ACHN (cell line): Measurements from ENCODE around the gene MYO9B.

ENCODE experiments used
- DNase-seq: peaks from one replicate; pipeline ENCODE4 v3.0.0-alpha.2; 2015
- in situ Hi-C: cut with HindIII; loops from 2 replicates; pipeline ENCODE4 v1.10.0; 2017; ENCODE audit warnings: low sequenced_read_pairs, low pct_ligation_motif_present, low pct_unique_long_range_greater_than_20kb

Gene MYO9B

DNA sequence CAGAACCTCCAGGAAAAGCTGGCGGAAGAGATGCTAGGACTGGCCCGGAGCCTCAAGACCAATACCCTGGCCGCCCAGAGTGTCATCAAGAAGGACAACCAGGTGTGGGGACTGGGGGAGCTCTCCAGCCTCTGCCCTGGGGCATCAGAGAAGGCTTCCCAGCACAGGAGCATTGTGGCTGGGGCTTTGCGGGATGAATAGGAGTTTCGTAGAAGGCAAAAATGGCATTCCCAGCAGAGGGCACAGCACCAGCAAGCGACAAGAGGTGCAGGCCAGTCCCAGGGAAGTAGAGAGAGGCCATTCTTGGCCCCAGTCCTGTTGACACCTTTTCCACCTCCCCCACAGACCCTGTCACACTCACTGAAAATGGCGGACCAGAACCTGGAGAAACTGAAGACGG lies 143.7 kb downstream of the MYO9B start:
- DNase-seq = no peak
- in situ Hi-C loops = no loop called here

DNA sequence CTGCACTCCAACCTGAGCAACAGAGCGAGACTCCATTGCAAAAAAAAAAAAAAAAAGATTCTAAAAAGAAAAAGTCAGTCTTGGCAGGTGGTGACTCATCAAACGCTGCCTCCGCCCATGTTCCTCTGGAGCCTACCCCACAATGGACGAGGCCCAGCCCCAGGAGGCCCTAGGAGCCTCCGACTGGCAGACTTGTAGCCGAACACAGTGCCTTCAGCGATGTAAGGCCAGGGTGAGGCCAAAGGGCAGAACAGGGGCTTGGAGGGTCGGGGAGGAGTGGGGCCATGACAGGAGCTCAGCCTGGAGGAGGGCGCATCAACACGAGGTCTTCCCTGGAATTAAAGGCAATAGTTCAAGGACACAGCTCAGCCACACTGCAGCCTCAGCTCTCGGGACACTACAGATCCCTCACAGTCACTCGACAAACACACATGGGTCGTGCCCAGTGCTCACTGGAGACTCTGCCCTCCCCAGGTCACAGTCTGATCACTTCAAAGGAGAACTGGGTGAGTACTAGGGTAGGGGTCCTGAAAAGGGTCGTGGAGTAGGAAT lies 144.7 kb downstream of the MYO9B start:
- peak; percentile 30 for DNase-seq
- in situ Hi-C loops = no loop called here

DNA sequence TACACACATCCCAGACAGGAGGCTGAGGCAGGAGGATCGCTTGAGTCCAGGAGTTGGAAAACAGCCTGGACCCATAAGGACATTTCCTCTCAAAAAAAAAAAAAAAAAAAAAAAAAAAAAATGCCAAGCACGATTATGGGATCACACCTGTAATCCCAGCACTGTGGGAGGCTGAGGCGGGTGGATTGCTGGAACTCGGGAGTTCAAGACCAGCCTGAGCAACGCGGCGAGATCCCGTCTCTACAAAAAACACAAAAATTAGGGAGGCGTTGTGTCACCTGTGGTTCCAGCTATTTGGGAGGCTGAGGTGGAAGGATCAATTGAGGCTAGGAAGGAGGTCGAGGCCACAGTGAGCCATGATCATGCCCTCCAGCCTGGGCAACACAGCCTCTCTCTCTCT lies 149.5 kb downstream of the MYO9B start:
- in situ Hi-C loops = no loop called here
- DNase-seq = no peak

DNA sequence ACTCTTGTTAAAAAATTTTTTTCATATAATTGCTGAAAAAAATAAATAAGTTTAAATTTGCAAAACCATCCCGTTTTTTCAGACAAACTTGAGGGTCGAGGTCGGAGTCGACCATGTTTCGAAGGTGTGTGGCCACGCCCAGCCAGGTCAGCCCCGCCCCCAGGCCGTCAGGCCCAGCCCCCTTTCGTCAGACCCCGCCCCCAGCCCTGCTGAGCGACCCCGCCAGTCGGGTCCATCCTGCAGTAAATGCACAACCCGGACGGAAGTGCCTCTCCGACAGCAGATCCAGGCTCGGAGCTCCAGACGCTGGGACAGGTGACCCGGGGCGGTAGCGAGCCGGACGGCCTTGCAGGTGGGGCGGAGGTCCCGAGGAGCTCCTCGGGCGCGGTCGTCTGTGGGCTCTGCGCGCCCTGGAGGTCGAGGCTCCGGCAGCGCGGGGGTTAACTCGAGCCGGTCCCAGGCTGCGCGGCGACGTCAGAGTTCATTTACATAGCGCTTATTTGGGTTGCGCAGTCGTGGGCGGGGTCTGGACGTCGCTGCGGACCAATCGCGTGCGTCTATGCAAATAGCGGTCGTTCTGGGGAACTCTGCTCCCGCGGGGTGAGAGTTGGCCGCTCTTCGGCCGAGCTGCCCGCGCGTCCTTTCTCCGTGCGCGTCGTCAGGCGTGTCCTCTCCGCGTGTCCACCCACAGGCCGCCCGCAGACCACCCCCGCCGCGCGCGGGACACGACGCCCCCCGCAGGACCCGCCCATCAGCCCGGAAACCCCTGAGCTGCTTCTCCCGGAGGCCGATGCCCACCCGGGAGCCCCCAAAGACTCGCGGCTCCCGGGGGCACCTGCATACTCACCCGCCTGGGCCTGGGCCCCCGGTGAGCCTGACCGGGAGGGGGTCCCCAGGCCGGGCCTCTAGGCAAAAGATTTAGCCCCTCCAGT lies 150.7 kb downstream of the MYO9B start, which contains the start of gene OCEL1:
Gene OCEL1 (plus strand): TSS at position 225 of the 932 bp plus-strand sequence. CDS start 22 bp downstream, at position 247.
- DNase-seq = peak; percentile 96
- in situ Hi-C loops = no loop called here

DNA sequence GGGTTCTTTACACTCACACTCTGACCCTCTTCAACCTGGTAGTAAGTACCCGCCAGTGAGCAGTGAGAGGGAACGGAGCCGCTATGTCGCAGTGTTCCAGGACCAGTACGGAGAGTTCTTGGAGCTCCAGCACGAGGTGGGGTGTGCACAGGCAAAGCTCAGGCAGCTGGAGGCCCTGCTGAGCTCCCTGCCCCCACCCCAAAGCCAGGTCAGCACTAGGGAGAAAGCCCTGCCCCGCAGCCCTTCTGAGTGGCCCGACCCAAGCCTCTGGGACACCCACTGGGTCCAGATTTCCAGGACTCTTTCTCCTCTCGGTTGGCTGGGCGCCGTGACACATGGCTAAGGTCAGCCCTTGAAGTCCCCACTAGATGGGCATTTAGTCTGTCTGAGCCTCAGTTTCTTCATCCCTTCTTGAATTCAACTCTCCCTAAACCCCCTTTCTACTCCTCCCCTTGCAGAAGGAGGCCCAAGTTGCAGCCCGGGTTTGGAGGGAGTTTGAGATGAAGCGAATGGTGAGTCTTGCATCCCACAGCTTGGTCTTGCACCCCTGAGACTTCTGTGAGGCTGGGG lies 152.3 kb downstream of the MYO9B start:
- no peak for DNase-seq
- in situ Hi-C loops = no loop called here

DNA sequence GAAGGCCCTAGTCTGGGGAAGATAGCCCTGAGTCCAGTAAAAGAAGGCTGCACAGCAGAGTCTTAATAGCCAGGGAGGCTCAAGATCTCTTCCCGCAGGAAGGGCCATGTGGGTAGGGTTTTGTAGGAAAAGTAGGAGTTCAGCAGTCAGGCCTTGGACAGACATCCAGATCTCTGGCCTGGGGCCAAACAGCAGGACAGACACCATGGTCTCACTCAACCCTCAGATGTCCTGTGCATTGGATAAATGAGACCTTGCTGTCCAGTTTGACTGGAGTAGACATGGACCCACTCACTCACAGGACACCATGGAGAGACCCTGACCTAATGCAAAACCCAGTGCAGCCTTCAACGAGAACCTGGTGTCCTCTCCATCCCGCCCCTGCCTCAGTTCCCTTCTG lies 154.3 kb downstream of the MYO9B start:
- DNase-seq = no peak
- in situ Hi-C loops = no loop called here

DNA sequence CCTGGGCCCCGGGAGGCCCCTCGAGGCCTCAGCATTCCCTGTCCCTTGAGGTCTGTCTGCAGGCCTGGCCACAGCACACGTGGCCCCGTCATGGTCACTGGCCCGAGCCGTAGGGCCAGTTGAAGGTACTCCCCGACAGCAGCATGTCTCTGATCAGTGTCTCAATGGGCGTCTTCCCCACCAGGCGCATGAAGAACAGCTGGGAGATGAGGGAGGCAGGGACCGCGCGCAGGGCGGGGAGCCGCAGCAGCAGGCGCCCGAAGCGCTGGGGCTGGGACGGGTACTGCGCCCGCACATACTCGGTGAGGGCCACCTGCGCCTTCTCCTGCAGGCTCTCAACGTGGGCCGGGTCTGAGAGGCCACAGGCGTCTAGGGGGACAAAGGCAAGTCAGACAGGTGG lies 156.7 kb downstream of the MYO9B start:
- in situ Hi-C loops = no loop called here
- no peak for DNase-seq

DNA sequence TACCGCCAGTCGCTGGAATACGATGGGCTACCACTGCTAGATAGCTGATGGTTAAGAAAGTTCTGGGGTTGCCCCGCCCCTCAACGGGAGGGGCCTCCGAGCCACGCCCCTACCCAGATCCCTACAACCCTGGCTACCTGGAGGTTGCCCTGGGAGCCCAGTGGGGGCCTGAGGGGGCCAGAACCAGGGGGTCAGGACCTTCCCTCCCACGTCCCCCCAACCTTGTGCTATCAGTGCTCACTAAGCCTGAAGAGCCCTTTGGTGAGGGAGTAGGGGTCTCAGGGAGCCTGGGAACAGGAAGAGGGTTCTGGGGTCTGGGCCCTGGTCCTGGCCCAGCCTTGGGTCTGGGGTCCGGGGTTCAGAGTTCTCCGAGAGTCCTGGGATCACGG lies 159.3 kb downstream of the MYO9B start:
- DNase-seq = peak; percentile 63
- in situ Hi-C loops = no loop called here

DNA sequence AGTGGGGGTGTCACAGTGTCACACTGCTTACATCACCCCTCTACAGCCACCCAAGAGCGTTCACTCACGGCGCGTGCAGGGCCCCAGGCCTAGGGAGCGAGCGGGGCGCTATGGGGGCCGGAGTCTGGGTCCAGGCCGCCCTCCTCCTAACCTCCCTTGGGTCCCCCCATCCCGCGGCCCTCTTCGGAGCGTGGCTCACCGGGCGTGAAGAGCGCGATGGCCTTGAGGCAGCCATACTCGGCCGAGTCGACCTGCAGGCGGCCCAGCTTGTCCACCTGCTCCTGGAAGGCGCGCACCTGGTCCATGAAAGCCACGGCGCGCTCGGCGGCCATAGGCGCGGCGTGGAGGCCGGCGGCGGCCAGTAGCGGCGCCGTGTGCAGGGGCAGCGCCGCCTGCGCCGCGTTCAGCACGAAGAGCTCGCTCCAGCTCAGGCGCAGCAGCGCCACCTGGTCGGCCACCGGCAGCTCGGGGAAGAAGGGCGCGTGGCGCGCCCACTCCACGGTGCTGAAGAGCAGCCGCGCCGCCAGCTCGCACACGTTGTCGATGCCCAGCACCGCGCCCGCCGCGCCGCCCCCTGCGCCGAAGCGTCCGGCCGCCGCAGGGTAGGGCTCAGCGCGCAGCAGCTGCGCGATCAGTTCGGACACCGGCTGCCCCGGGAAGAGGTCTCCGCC lies 159.9 kb downstream of the MYO9B start:
- peak; percentile 76 for DNase-seq
- in situ Hi-C loops = no loop called here

DNA sequence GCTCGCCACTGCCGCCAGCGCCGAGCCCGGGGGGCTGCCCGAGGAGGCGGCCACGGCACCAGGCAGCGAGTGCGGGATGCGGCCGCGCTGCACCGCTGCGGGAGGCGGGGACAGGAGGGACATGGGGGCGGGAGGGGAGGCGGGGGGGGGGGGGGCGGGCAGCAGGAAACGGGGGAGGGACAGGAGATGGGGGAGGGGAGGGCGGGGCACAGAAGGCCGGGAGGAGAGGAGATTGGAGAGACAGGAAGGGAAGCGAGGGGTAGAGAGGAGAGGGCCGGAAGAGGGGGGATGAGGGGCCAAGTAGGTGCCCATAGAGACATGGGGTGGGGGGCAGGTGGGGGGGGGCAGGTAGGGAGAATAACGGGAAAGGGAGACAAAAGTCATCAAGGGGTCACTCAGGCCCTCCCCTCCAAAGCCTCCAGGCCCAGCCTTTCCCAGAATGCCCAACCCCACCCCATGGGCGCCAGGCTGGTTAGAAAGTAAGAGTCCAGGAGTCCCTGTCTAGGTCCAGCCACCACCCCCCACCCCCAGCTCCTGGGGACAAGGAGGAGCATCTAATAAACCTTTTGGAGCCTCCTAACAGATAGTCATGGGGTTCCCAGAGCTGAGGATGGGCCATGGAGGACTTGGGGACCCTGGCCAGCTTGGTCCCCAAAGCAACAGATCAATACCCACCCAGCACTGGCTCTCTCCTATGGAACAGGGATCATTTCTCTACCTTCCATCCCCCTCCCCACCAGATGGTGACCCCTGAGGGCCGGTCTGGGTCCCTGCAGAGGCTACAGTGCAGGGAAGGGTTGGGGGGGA lies 160.6 kb downstream of the MYO9B start:
- in situ Hi-C loops = no loop called here
- DNase-seq = peak; percentile 57

DNA sequence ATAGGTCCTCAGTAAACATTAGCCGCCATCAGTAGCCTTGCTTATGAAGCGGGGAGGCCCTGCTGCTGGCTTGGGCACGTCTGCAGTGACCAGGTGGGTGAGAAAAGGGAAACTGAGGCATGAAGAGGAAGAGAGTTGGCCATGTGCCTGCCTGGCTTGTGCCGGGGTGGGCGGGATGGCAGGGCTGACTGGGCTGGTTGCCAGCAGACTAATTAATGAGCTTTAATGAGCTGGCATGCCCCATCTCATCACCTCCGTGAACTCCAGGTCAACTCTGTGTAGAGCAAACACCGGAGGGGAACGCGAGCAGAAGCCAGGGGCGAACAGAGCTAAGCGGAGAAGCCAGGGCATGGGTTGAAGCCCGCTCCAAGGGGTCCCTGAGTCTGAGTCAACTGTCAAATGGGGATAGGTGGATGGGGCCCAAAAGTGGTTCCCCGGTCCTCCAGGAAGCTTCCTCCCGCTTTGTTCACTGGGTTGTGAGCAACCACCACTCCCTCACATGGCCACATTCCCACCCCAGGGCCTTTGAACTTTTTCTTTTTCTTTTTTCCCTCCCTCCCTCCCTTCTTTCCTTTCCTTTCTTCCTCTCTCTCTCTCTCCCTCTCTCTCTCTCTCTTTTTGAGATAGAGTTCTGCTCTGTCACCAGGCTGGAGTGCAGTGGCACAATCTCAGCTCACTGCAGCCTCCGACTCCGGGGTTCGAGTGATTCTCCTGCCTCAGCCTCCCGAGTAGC lies 161.4 kb downstream of the MYO9B start:
- DNase-seq = no peak
- in situ Hi-C loops = no loop called here

DNA sequence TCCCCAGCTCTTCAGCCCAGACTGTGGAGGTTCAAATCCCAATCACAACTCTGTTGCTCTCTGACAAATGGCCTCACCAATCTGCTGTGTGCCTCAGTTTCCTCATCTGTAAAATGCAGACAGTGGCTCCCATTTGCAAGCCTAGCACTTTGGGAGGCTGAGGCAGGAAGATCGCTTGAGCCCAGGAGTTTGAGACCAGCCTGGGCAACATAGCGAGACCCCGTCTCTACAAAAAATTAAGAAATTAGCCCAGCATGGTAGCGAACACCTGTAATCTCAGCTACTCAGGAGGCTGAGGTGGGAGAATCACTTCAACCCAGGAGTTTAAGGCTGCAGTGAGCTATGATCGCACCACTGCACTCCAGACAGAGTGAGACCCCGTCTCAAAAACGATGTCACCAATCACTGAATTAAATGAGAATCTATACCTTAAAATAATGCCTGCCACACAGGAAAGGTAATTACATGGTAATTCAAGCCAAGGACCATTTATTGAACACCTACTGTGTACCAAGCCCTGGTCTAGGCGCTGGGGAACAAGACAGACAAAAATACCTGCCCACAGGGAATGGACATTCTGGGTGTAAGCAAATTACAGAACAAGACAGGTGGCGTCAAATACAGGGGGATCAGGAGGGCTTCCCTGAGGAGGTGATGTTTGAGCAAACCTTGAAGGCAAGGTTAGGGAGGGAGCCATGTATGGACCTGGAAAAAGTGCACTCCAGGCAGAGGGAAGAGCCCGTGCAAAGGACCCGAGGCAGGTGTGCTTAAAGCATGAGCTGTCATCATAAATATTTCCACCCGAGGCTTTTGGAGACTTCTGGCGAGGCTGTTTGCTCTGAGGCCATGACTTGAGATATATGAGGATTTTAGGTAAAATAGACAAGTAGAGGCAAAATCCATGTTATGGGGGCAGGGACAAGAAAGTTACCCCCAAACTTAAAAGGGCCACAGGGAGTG lies 162.4 kb downstream of the MYO9B start:
- no peak for DNase-seq
- in situ Hi-C loops = no loop called here

DNA sequence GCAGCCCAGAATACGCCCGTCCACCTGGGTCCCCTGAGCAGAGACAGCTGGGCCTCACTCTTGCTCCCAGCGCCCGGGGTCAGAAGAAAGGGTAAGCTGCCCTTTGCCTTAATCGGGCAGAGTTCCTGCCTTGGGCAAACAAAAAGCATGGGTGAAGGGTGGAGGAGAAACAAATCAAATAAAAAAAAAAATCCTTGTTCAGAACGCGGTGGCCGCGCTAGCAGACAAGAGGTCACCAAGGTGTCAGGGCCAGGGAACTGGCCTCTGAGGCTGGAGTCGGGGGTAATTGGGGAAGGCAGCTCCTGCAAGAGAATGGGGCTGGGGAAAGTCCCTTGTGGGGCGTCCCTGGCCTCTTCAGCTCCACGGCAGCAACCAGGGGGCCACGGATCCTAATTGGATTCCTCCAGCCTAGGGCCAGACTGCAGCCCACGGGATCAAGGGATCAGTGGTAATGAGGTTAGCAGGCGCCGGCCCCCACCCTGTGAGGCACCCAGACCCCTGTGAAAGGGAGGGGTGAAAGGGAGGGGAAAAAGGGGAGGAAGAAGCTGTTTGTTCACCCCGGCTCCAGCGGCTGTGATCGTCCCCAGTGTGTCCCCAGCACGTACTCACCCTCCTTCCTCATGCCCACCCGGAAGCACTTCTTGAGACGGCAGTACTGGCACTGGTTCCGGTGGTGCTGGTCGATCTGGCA lies 164.6 kb downstream of the MYO9B start:
- in situ Hi-C loops = no loop called here
- no peak for DNase-seq

DNA sequence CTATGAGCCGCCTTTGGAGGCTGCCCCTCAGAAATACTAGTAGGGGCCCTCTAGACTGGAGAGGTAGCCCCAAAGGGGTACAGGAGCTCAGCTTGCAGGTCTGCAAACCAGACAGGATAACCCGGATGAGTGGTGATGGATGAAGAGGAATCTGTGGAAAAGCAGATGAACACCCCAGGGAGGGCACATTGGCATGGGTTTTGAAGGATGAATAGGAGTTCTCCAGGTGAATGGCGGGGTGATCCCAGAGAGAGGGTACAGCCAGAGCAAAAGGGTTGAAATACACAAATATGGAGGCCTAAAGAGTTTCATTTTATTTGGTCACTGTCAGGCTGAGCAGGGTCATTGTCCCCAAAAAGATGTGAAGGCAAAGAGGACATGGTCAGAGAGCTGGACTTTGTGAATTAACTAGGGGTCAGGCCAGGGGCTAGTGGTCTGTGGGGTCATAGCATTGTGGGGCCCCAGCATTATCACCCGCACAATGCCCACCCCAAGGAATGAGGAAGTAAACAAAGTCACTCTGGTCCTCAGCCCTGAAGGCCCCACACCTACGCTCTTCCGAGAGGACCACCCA lies 165.3 kb downstream of the MYO9B start:
- in situ Hi-C loops = no loop called here
- no peak for DNase-seq

DNA sequence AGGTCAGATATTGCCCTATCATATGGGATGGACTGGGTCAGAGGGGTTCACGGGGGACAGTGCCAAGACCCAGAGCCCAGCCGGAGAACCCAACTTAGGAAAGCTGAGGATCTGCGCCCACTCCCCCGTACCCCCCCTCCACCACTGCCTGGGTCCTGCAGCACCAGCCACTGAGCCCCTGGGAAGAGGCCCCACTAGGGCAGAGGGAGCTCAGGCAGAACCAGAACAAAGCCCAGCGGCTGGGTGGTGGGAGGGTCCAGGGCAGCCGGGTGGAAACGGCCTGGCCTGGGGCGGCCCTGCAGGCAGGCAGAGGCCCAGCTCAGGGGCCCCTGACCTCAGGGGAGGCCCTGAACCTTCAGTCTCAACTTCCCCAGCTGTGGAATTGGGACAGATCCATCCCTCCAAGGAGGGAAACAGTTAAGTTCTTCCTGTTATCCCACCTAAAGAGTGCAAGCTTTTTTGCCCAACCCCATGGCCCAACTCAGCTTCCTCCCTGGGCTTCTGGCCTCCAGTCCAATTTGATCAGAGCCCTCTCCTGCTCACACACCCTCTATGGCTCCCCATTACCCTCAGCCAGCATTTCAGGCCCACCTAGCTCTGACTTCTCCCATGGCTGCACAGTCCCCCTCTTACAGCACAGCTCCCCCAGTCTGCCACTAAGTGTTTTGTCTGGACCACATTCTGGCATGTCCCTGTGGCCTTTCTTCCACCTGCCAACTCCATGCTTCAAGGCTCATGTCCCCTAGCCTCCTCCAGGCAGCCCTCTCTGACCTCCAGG lies 167.0 kb downstream of the MYO9B start:
- DNase-seq = no peak
- in situ Hi-C loops = no loop called here
